CD8-positive, alpha-beta memory T cell (primary cell): ENCODE data around the gene GTF2A1L. TPM values are rescaled to one million over a fixed set of nuclear protein-coding genes. Genes with fewer than 3 reads are reported as not detected.

Experiments
- CTCF ChIA-PET: fragments of 350-600 bp; sonication (Branson Sonifier 250); formaldehyde crosslinking; loops from one replicate; lab custom pipeline; 2021; ENCODE audit warnings: antibody characterized with exemption; lab: Charles Lee
- POLR2A ChIA-PET: fragments of 350-600 bp; sonication (Branson Sonifier 250); formaldehyde crosslinking; loops from one replicate; lab custom pipeline; 2021; ENCODE audit warnings: antibody characterized with exemption; lab: Charles Lee
- DNase-seq, 5 donors: peaks; one replicate each; pipeline versions ENCODE4 v3.0.0 to v3.0.0-alpha.2; 2020 to 2022; ENCODE audit warnings: mixed read lengths in 1 of 5
- H3K27ac ChIP-seq: one replicate; pipeline ENCODE4 v1.7.0; 2013; ENCODE audit warnings: low read depth, mild to moderate bottlenecking, low read length, moderate library complexity
- H3K27me3 ChIP-seq: 2 replicates; pipeline ENCODE4 v1.7.0; 2013; ENCODE audit warnings: low read length, mild to moderate bottlenecking; ENCODE audit not compliant: insufficient read depth, poor library complexity, severe bottlenecking
- H3K36me3 ChIP-seq: 2 replicates; pipeline ENCODE4 v1.7.0; 2013; ENCODE audit warnings: mild to moderate bottlenecking, low read length, moderate library complexity; ENCODE audit not compliant: insufficient read depth
- H3K4me1 ChIP-seq: 2 replicates; pipeline ENCODE4 v1.7.0; 2013; ENCODE audit warnings: mild to moderate bottlenecking, low read length, moderate library complexity; ENCODE audit not compliant: insufficient read depth
- H3K4me3 ChIP-seq: 2 replicates; pipeline ENCODE4 v1.7.0; 2013; ENCODE audit warnings: mild to moderate bottlenecking, low read length
- H3K9me3 ChIP-seq: 2 replicates; pipeline ENCODE4 v1.7.0; 2013; ENCODE audit warnings: mild to moderate bottlenecking, low read length
- H3K27ac Mint-ChIP-seq, 8 donors: one replicate each; pipeline ENCODE4 v1.8.0; 2020 to 2021; ENCODE audit warnings: mixed read lengths in 8 of 8, mild to moderate bottlenecking in 6 of 8, inconsistent platforms in 3 of 8, moderate library complexity in 3 of 8
- H3K27me3 Mint-ChIP-seq, 2 donors: one replicate each; pipeline ENCODE4 v1.8.0; 2020 to 2021; ENCODE audit warnings: mixed read lengths in 2 of 2, mild to moderate bottlenecking in 1 of 2, moderate library complexity in 1 of 2
- H3K36me3 Mint-ChIP-seq, 3 donors: one replicate each; pipeline ENCODE4 v1.8.0; 2020 to 2021; ENCODE audit warnings: mixed read lengths in 3 of 3, inconsistent platforms in 1 of 3, mild to moderate bottlenecking in 1 of 3
- H3K4me1 Mint-ChIP-seq, 3 donors: one replicate each; pipeline ENCODE4 v1.8.0; 2020 to 2021; ENCODE audit warnings: mixed read lengths in 3 of 3, inconsistent platforms in 1 of 3, mild to moderate bottlenecking in 1 of 3
- H3K4me3 Mint-ChIP-seq, 7 donors: one replicate each; pipeline ENCODE4 v1.8.0; 2020 to 2021; ENCODE audit warnings: mixed read lengths in 7 of 7, mild to moderate bottlenecking in 6 of 7, moderate library complexity in 4 of 7, inconsistent platforms in 2 of 7
- H3K9me3 Mint-ChIP-seq, 5 donors: one replicate each; pipeline ENCODE4 v1.8.0; 2020 to 2022; ENCODE audit warnings: mixed read lengths in 5 of 5, mild to moderate bottlenecking in 3 of 5, moderate library complexity in 2 of 5, inconsistent platforms in 1 of 5
- polyA plus RNA-seq: library from polyadenylated mRNA; unstranded; fragments of 300-500 nt; fragmentation: Illumina TruSeq; gene quantifications from one replicate; pipeline ENCODE4 v1.2.3, GENCODE V29; 2021
- total RNA-seq, 2 experiments: library from RNA; stranded (reverse); gene quantifications; one replicate each; pipeline ENCODE4 v1.2.3, GENCODE V29; 2021

GTF2A1L gene
- total and polyA plus RNA-seq, 3 experiments from 2014 or later, result not detected

- H3K36me3 Mint-ChIP-seq, result no peaks in the 10 kb centered on the region
- H3K4me1 Mint-ChIP-seq, result no peaks in the 10 kb centered on the region
- CTCF ChIA-PET, result no interaction called here
- POLR2A ChIA-PET, result no interaction called here
- no peaks in the 10 kb centered on the region for H3K27me3 Mint-ChIP-seq
- Histone ChIP-seq H3K27me3 (no peaks in the 10 kb centered on the region), H3K27ac (no peak overlapping the region), H3K36me3 (no peaks in the 10 kb centered on the region), H3K4me3 (no peak overlapping the region), H3K9me3 (no peaks in the 10 kb centered on the region), H3K4me1 (no peaks in the 10 kb centered on the region)
- DNase-seq, result no peak
- no peaks in the 10 kb centered on the region for H3K9me3 Mint-ChIP-seq
- no peak overlapping the region for H3K27ac Mint-ChIP-seq
- H3K4me3 Mint-ChIP-seq, result no peak overlapping the region
These were observed 103.5 kb downstream of the GTF2A1L start for GRCh38 chr2:48721158-48721557.

- no peaks in the 10 kb centered on the region for H3K9me3 Mint-ChIP-seq
- Histone ChIP-seq H3K4me3 (no peak overlapping the region), H3K27me3 (no peaks in the 10 kb centered on the region), H3K4me1 (no peaks in the 10 kb centered on the region), H3K36me3 (no peaks in the 10 kb centered on the region), H3K27ac (no peak overlapping the region), H3K9me3 (no peaks in the 10 kb centered on the region)
- ChIA-PET POLR2A (no interaction called here), CTCF (no interaction called here)
- no peak overlapping the region for H3K27ac Mint-ChIP-seq
- H3K4me1 Mint-ChIP-seq, result no peaks in the 10 kb centered on the region
- H3K27me3 Mint-ChIP-seq, result no peaks in the 10 kb centered on the region
- no peak for DNase-seq
- no peak overlapping the region for H3K4me3 Mint-ChIP-seq
- no peaks in the 10 kb centered on the region for H3K36me3 Mint-ChIP-seq
These were observed 104.7 kb downstream of the GTF2A1L start for GRCh38 chr2:48722391-48722790.

- Mint-ChIP-seq H3K36me3 (no peaks in the 10 kb centered on the region), H3K27ac (no peak overlapping the region), H3K4me3 (no peak overlapping the region), H3K27me3 (no peaks in the 10 kb centered on the region), H3K9me3 (no peaks in the 10 kb centered on the region), H3K4me1 (no peaks in the 10 kb centered on the region)
- ChIA-PET CTCF (no interaction called here), POLR2A (no interaction called here)
- no peak for DNase-seq
- no peak overlapping the region for H3K4me3 ChIP-seq
- H3K9me3 ChIP-seq, result no peaks in the 10 kb centered on the region
- H3K27ac ChIP-seq, result no peak overlapping the region
- H3K4me1 ChIP-seq, result no peaks in the 10 kb centered on the region
- H3K27me3 ChIP-seq, result no peaks in the 10 kb centered on the region
- no peaks in the 10 kb centered on the region for H3K36me3 ChIP-seq
These were observed 105.5 kb downstream of the GTF2A1L start for GRCh38 chr2:48723129-48723528.

- Histone ChIP-seq H3K9me3 (no peaks in the 10 kb centered on the region), H3K4me3 (no peak overlapping the region), H3K36me3 (no peaks in the 10 kb centered on the region), H3K4me1 (no peaks in the 10 kb centered on the region), H3K27ac (no peak overlapping the region), H3K27me3 (no peaks in the 10 kb centered on the region)
- no peaks in the 10 kb centered on the region for H3K4me1 Mint-ChIP-seq
- ChIA-PET POLR2A (no interaction called here), CTCF (no interaction called here)
- H3K27ac Mint-ChIP-seq, result no peak overlapping the region
- no peaks in the 10 kb centered on the region for H3K27me3 Mint-ChIP-seq
- no peak overlapping the region for H3K4me3 Mint-ChIP-seq
- no peaks in the 10 kb centered on the region for H3K9me3 Mint-ChIP-seq
- no peaks in the 10 kb centered on the region for H3K36me3 Mint-ChIP-seq
- no peak for DNase-seq
These were observed 106.6 kb downstream of the GTF2A1L start for GRCh38 chr2:48724278-48724677.

DNA sequence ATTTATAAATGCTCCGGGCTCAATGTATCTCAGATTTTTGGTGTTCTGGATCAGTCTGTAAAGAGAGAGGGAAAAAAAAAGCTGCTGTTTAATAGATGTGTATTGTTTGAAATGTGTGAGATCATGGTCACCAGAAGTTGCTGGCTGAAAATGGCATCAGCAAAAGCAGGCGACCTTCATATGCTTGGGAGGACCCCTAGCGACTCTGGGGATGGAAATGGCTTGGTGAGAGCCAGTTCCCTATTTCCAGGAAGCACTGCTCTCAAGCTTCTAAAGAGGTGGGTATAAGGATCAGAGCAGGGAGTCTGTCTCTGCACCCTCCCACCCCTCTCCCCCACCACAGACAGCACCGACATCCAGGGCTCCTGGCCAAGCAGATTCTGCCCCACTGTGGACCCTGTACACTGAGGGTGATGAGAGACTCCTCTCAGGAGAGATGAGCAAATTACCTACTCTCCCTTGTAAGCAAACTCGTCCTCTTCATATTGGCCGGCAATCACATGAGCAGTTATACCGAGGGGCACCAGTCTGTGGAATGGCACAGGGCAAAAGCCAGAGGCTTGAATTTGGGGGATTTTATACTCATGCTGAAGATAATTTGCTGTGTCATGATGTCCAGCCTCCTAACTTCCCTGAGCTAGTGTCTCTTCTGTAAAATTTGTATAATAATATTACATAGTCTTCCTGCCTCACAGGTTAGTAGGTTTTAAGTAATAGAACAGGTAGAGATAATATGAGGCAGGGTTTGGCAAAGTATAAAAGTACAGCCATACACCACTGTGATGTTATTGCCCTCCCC is 108.2 kb downstream of the GTF2A1L start:
- H3K36me3 ChIP-seq, result no peaks in the 10 kb centered on the region
- no peaks in the 10 kb centered on the region for H3K4me1 ChIP-seq
- Mint-ChIP-seq H3K27me3 (no peaks in the 10 kb centered on the region), H3K4me1 (no peaks in the 10 kb centered on the region), H3K27ac (peak overlapping the region in 1 of 8 donors; percentile 69), H3K4me3 (no peak overlapping the region), H3K36me3 (no peaks in the 10 kb centered on the region), H3K9me3 (no peaks in the 10 kb centered on the region)
- no peak for DNase-seq
- no peaks in the 10 kb centered on the region for H3K9me3 ChIP-seq
- no peak overlapping the region for H3K4me3 ChIP-seq
- ChIA-PET CTCF (no interaction called here), POLR2A (no interaction called here)
- no peaks in the 10 kb centered on the region for H3K27me3 ChIP-seq
- no peak overlapping the region for H3K27ac ChIP-seq

DNA sequence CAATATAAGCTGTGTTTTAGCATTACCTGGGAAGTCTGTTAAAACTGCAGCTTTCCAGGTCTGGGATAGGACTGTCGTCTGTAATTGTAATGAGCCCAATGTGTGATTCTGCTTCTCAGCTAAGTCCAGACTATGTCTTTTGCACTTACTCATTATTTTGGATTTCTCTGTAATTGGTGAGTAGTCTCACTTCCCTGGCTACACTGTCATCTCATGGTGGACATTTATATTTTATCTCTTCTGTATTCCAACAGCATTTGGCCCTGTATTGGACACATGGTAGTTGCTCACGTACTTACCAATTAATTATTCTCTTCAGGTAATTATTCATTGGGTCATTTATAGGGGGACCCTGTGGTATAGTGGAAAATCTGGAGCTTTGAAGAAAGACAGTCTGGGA is 109.9 kb downstream of the GTF2A1L start:
- no peak overlapping the region for H3K27ac Mint-ChIP-seq
- ChIA-PET CTCF (no interaction called here), POLR2A (no interaction called here)
- no peaks in the 10 kb centered on the region for H3K4me1 Mint-ChIP-seq
- H3K4me1 ChIP-seq, result no peaks in the 10 kb centered on the region
- H3K36me3 Mint-ChIP-seq, result no peaks in the 10 kb centered on the region
- no peaks in the 10 kb centered on the region for H3K36me3 ChIP-seq
- H3K4me3 ChIP-seq, result no peak overlapping the region
- DNase-seq, result no peak
- H3K9me3 ChIP-seq, result no peaks in the 10 kb centered on the region
- no peaks in the 10 kb centered on the region for H3K9me3 Mint-ChIP-seq
- H3K27ac ChIP-seq, result no peak overlapping the region
- H3K27me3 ChIP-seq, result no peaks in the 10 kb centered on the region
- no peaks in the 10 kb centered on the region for H3K27me3 Mint-ChIP-seq
- no peak overlapping the region for H3K4me3 Mint-ChIP-seq

GRCh38 chr2:48728295-48728694 is 110.6 kb downstream of the GTF2A1L start:
- no peaks in the 10 kb centered on the region for H3K9me3 Mint-ChIP-seq
- POLR2A ChIA-PET, result no interaction called here
- no peak overlapping the region for H3K27ac Mint-ChIP-seq
- CTCF ChIA-PET, result no interaction called here
- no peaks in the 10 kb centered on the region for H3K9me3 ChIP-seq
- no peaks in the 10 kb centered on the region for H3K36me3 ChIP-seq
- H3K27ac ChIP-seq, result no peak overlapping the region
- no peaks in the 10 kb centered on the region for H3K27me3 ChIP-seq
- H3K4me3 ChIP-seq, result no peak overlapping the region
- no peaks in the 10 kb centered on the region for H3K4me1 ChIP-seq
- no peaks in the 10 kb centered on the region for H3K36me3 Mint-ChIP-seq
- H3K4me3 Mint-ChIP-seq, result no peak overlapping the region
- H3K27me3 Mint-ChIP-seq, result no peaks in the 10 kb centered on the region
- no peak for DNase-seq
- H3K4me1 Mint-ChIP-seq, result no peaks in the 10 kb centered on the region

- DNase-seq, result no peak
- Mint-ChIP-seq H3K27me3 (no peaks in the 10 kb centered on the region), H3K27ac (no peak overlapping the region), H3K9me3 (no peaks in the 10 kb centered on the region), H3K36me3 (no peaks in the 10 kb centered on the region), H3K4me3 (no peak overlapping the region), H3K4me1 (no peaks in the 10 kb centered on the region)
- H3K4me3 ChIP-seq, result no peak overlapping the region
- no peaks in the 10 kb centered on the region for H3K4me1 ChIP-seq
- CTCF ChIA-PET, result no interaction called here
- no peaks in the 10 kb centered on the region for H3K27me3 ChIP-seq
- POLR2A ChIA-PET, result no interaction called here
- H3K27ac ChIP-seq, result no peak overlapping the region
- H3K36me3 ChIP-seq, result no peaks in the 10 kb centered on the region
- H3K9me3 ChIP-seq, result no peaks in the 10 kb centered on the region
These were observed 111.2 kb downstream of the GTF2A1L start for GRCh38 chr2:48728840-48729239.
